SU-DHL-6 (cell line): ENCODE data around the gene DDX4.

Experiments used
- H2AFZ ChIP-seq: fragments of 200-600 bp; sonication (generic); 2 replicates; pipeline ENCODE4 v1.6.1; 2014; ENCODE audit warnings: low read depth, mild to moderate bottlenecking, moderate library complexity, mixed read lengths, antibody characterized with exemption, low read length; ENCODE audit not compliant: severe bottlenecking
- H3F3A ChIP-seq: fragments of 200-600 bp; shearing (Covaris generic); 2 replicates; pipeline ENCODE4 v1.6.0; 2016; ENCODE audit warnings: antibody characterized with exemption, mild to moderate bottlenecking; ENCODE audit not compliant: insufficient read depth
- H3K27ac ChIP-seq: fragments of 200-600 bp; sonication (generic); 2 replicates; pipeline ENCODE4 v1.5.1; 2016; ENCODE audit warnings: low read depth, mild to moderate bottlenecking, low read length, moderate library complexity, mixed read lengths
- H3K27me3 ChIP-seq: fragments of 200-600 bp; sonication (generic), shearing (Covaris generic); 2 replicates; pipeline ENCODE4 v1.6.0; 2014; ENCODE audit warnings: mild to moderate bottlenecking, low read length
- H3K36me3 ChIP-seq: fragments of 200-600 bp; sonication (generic); 2 replicates; pipeline ENCODE4 v1.6.1; 2014; ENCODE audit warnings: mild to moderate bottlenecking, low read length, mixed read lengths
- H3K4me2 ChIP-seq: fragments of 300-600, 200-600 bp; shearing (Covaris generic), sonication (generic); 2 replicates; pipeline ENCODE4 v1.6.0; 2014; ENCODE audit warnings: low read length, low read depth, mild to moderate bottlenecking; ENCODE audit not compliant: poor library complexity, severe bottlenecking
- H3K4me3 ChIP-seq: fragments of 200-600 bp; sonication (generic); 2 replicates; pipeline ENCODE4 v1.5.1; 2014; ENCODE audit warnings: antibody characterized with exemption, low read length, mild to moderate bottlenecking, mixed read lengths; ENCODE audit not compliant: insufficient read depth, poor library complexity, severe bottlenecking
- H3K79me2 ChIP-seq: fragments of 200-600 bp; sonication (generic); 2 replicates; pipeline ENCODE4 v1.6.1; 2014; ENCODE audit warnings: mild to moderate bottlenecking, low read length, moderate library complexity; ENCODE audit not compliant: insufficient read depth
- H3K9ac ChIP-seq: fragments of 200-600 bp; sonication (generic); 2 replicates; pipeline ENCODE4 v1.7.0; 2014; ENCODE audit warnings: mild to moderate bottlenecking, low read length
- H3K9me2 ChIP-seq: fragments of 200-600 bp; sonication (generic); replicated peaks from 2 replicates; pipeline ENCODE4 v1.6.1; 2014; ENCODE audit warnings: low read length; ENCODE audit not compliant: insufficient read depth
- H3K9me3 ChIP-seq: fragments of 200-600 bp; sonication (generic); 2 replicates; pipeline ENCODE4 v1.6.1; 2014; ENCODE audit warnings: low read length, mixed read lengths; ENCODE audit not compliant: insufficient read depth
- H4K20me1 ChIP-seq: fragments of 200-600 bp; sonication (generic); 2 replicates; pipeline ENCODE4 v1.6.1; 2014; ENCODE audit warnings: low read depth, mild to moderate bottlenecking, antibody characterized with exemption, low read length, moderate library complexity, mixed read lengths
- EZH2phosphoT487 ChIP-seq: fragments of 200-600 bp; sonication (generic), shearing (Covaris generic); conservative IDR thresholded peaks from 2 replicates; pipeline ENCODE4 v1.6.1; 2018; ENCODE audit warnings: mild to moderate bottlenecking, antibody characterized with exemption, low read length, moderate library complexity, mixed read lengths
- TF ChIP-seq, protein P1 (sequence below): fragments of 200-600 bp; sonication (generic); IDR thresholded peaks from one replicate; pipeline ENCODE4 v1.5.1; 2017; ENCODE audit warnings: antibody characterized with exemption, mild to moderate bottlenecking, low read length, moderate library complexity; ENCODE audit not compliant: insufficient read depth, poor library complexity, severe bottlenecking

The DDX4 gene

DNA sequence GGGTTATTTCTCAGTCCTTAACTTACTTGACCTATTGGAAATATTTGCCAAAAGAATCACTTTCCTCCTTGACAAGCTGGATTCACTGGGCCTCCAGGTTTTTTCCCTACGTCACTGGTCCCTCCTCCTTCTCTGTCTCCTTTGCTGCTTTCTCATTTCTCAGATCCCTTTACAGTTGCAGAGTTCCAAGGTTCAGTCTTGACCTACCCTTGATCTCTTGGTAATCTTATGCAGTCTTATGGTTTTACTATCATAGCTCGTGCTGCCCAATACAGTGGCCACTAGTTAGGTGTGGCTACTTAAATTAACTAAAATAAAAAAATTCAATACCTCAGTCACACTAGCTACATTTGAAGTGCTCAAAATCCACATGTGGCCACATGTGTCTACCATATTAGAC, 37.1 kb upstream of the DDX4 start:
- Histone ChIP-seq H3K9ac (no peak overlapping the region), H4K20me1 (no peaks in the 10 kb centered on the region), H3K36me3 (peaks cover 11% of the 10 kb centered on the region; the same call in 1 of the 2 replicates), H3F3A (no peaks in the 10 kb centered on the region), H3K27ac (no peak overlapping the region), H3K27me3 (no peaks in the 10 kb centered on the region), H3K79me2 (no peaks in the 10 kb centered on the region), H2AFZ (no peak overlapping the region), H3K9me3 (no peaks in the 10 kb centered on the region), H3K4me2 (no peak overlapping the region), H3K4me3 (no peak overlapping the region), H3K9me2 (no peaks in the 10 kb centered on the region)
- no peak for TF ChIP-seq EZH2phosphoT487
- TF ChIP-seq, protein P1, sequence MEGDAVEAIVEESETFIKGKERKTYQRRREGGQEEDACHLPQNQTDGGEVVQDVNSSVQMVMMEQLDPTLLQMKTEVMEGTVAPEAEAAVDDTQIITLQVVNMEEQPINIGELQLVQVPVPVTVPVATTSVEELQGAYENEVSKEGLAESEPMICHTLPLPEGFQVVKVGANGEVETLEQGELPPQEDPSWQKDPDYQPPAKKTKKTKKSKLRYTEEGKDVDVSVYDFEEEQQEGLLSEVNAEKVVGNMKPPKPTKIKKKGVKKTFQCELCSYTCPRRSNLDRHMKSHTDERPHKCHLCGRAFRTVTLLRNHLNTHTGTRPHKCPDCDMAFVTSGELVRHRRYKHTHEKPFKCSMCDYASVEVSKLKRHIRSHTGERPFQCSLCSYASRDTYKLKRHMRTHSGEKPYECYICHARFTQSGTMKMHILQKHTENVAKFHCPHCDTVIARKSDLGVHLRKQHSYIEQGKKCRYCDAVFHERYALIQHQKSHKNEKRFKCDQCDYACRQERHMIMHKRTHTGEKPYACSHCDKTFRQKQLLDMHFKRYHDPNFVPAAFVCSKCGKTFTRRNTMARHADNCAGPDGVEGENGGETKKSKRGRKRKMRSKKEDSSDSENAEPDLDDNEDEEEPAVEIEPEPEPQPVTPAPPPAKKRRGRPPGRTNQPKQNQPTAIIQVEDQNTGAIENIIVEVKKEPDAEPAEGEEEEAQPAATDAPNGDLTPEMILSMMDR: no peak

DNA sequence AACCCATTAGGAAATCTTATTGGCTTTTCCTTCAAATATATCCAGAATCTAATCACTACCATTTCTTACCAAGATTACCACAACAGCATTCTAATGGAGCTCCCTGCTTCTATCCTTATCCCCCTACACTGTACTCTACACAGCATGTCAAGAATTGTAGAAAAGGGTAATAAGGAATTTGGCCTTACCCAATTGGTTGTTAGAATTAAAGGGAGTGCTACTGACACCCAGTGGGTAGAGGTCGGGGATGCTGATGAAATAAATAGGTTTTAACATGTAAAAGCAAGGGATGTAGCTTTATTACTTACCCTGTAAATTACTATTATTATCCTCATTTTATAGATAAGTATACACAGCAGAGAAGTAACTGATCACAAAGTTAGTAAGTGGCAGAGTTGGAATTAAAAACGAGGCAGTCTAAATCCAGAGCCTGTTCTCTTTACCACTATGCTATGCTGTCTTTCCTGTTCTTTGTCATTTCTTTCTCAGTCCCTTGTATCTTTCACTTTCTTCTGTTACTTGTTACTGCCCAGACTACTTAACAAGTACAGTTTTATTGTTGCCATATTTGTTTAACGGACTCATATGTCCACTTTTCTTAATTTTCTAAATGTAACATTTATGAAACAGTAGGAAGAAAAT, 36.3 kb upstream of the DDX4 start:
- Histone ChIP-seq H3K79me2 (no peaks in the 10 kb centered on the region), H3K4me2 (no peak overlapping the region), H2AFZ (no peak overlapping the region), H3K4me3 (no peak overlapping the region), H4K20me1 (no peaks in the 10 kb centered on the region), H3K36me3 (peaks cover 11% of the 10 kb centered on the region; the same call in 1 of the 2 replicates), H3K9me3 (no peaks in the 10 kb centered on the region), H3K27me3 (no peaks in the 10 kb centered on the region), H3K27ac (no peak overlapping the region), H3K9me2 (no peaks in the 10 kb centered on the region), H3F3A (no peaks in the 10 kb centered on the region), H3K9ac (no peak overlapping the region)
- TF ChIP-seq EZH2phosphoT487: no peak
- TF ChIP-seq, protein P1: no peak

DNA sequence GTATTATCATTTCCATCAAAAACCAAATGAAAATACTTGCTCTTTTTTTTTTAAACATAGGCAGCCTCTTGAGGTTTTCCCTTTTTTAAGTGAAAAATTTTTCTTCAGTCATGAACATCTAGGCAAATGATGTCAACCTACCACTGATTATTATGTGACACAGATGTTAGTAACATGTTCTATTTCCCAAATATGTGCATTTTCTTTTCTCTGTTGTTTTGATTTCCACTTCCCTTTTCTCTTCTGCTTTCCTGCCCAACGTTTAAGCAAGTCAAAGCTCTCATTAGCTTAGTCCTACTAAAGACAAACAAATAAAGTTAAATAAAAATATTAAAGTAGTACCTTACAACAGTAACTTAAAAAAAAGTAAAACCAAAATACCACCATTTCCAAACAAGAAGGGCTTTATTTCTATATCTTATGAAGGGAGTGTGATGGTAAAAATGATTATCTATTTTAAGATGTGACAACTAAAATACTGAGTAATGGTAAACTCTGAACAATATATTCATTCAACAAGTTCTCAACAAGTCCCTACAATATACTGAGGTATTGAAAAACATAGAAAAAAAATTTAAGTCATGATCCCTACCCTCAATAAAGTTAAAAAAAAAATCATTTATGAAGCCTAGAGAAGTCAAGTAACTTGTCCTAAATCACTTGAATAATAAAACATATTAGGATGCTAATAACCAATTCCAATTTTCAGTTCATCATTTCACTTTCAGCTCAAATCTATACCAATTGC, 35.1 kb upstream of the DDX4 start:
- TF ChIP-seq EZH2phosphoT487: no peak
- H4K20me1 ChIP-seq: no peaks in the 10 kb centered on the region

DNA sequence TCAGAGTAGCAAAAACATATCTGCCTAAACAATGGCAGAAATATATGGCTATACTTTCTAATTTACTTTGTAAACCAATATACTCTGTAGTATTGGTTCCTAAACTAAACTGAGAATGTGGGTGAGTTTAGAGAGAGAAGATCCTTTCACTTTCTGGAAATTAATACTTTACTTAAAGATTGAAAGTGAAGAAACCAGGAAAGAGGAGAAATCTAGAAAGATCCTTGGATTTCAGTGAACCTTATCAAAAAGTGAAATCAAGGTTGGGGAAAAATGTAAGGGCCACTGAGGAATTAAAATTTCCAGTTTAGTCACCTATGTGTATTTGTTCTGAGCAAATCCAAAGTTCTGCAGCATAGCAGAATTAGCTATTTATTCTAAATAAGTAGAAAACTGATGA, 31.6 kb upstream of the DDX4 start:
- H3F3A ChIP-seq: no peaks in the 10 kb centered on the region
- no peaks in the 10 kb centered on the region for H3K27me3 ChIP-seq
- no peak overlapping the region for H3K4me3 ChIP-seq
- H2AFZ ChIP-seq: no peak overlapping the region
- peaks cover 1% of the 10 kb centered on the region; the same call in 1 of the 2 replicates for H3K79me2 ChIP-seq
- H4K20me1 ChIP-seq: no peaks in the 10 kb centered on the region
- no peak overlapping the region for H3K27ac ChIP-seq
- H3K36me3 ChIP-seq: 0 out of 2 replicates have a peak, but pooled peaks cover 3% of the 10 kb centered on the region
- no peak overlapping the region for H3K4me2 ChIP-seq
- TF ChIP-seq EZH2phosphoT487: no peak
- TF ChIP-seq, protein P1: no peak
- no peaks in the 10 kb centered on the region for H3K9me3 ChIP-seq
- no peaks in the 10 kb centered on the region for H3K9me2 ChIP-seq
- H3K9ac ChIP-seq: no peak overlapping the region

More for the DNA sequence above, 35.1 kb upstream of the DDX4 start:
- peak overlapping the region; percentile 45; the same call in 1 of the 2 replicates for H3K27ac ChIP-seq
- H2AFZ ChIP-seq: no peak overlapping the region
- H3K9me3 ChIP-seq: no peaks in the 10 kb centered on the region
- peak overlapping the region; percentile 36 for H3K4me2 ChIP-seq
- peaks cover 4% of the 10 kb centered on the region; the same call in 1 of the 2 replicates for H3K36me3 ChIP-seq
- H3K9me2 ChIP-seq: no peaks in the 10 kb centered on the region
- no peaks in the 10 kb centered on the region for H3K27me3 ChIP-seq
- no peaks in the 10 kb centered on the region; the same call in 1 of the 2 replicates for H3K79me2 ChIP-seq
- H3F3A ChIP-seq: no peaks in the 10 kb centered on the region
- H3K4me3 ChIP-seq: no peak overlapping the region
- H3K9ac ChIP-seq: no peak overlapping the region
